NCI-H1694 treated with DMSO at 0.1 percent for 48 hours (cell line): Measurements from ENCODE around the gene ANKRD16.
A peak's percentile ranks its signal among the peaks of the same experiment; 100 is the strongest.
"Not testable (repeated sequence)": the region's sequence is repeated elsewhere in the genome, so short reads cannot be mapped to it uniquely, and the experiment has no call there.

Source experiments
- DNase-seq: peaks from one replicate; lab custom pipeline; 2025; lab: John Stamatoyannopoulos, UW

ANKRD16 gene

DNA sequence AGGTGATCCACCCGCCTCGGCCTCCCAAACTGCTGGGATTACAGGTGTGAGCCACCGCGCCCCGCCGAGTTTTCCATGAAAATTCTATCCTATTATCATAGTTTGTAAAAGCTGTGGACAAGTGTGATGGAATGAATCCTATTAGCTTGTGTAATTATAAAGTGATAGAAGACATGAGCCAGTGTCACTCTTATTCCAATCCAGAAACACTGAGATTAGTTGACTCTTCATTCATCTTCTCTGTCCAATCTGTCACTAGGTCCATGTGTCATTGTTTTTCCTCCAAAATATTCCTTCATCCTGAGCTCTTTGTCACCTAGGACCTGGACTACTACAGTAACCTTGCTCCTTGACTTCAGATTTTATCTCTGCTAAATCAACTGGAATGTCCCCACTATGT lies 13.9 kb upstream of the ANKRD16 start:
- DNase-seq = no peak

DNA sequence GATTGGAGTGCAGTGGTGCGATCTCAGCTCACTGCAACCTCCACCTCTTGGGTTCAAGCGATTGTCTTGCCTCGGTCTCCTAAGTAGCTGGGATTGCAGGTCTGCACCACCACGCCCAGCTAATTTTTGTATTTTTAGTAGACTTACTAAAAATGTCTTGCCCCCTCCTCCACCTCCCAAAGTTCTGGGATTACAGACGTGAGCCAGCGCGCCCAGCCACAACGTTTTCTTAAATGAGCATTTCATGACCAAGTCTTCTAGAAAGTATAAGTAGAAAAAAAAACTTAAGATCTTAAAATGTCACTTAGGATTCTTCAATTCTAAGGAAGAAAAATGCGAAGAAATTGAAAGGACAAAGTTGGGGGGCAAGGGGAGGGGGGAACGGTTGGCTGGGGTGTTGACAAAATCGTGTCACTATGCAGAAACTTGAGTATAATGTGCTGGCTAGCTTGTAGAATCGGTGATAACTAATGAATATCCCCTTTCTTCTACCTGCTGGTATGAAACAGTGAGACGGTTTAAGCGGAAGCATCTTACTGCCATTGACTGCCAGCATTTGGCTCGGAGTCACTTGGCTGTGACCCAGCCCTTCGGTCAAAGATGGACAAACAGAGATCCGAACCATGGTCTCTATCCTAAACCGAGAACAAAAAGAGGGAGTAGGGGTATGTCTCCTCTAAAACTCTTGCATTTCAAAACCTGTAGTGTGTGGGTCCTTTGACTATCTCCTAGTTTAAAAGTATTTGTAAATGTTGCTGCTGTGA lies 13.0 kb upstream of the ANKRD16 start:
- no peak for DNase-seq

DNA sequence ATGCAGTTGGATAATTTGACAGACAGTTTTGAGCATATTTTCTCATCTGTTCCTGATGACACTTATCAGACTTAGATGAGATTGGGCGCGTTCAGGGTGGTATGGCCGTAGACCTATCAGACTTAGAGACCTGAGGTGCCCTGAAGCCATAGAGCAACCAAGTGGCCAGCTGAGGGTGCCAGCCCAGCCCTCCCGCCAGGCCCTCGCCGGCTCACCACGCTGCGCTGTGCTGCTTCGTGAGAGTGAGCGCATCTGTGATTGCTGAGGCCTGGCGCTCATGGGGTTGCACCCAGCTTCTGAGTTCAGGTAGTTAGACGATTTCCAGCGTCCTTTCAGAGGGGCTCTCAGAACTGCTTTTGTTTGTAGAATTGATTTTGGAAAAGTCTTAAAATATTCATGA lies 10.6 kb upstream of the ANKRD16 start:
- no peak for DNase-seq

DNA sequence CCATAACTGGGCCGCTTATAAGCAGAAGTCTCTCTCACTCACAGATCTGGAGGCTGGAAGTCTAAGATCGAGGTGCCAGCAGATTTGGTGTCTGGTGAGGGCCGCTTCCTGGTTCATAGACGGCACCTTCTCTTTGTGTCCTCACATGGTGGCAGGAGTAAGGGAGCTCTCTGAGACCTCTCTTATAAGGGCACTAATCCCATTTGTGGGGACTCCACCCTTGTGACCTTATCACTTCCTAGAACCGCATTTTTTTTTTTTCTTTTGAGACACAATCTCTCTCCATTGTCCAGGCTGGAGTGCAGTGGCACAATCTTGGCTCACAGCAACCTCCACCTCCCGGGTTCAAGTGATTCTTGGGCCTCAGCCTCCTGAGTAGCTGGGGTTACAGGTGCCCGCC lies 8.5 kb upstream of the ANKRD16 start:
- DNase-seq = no peak

DNA sequence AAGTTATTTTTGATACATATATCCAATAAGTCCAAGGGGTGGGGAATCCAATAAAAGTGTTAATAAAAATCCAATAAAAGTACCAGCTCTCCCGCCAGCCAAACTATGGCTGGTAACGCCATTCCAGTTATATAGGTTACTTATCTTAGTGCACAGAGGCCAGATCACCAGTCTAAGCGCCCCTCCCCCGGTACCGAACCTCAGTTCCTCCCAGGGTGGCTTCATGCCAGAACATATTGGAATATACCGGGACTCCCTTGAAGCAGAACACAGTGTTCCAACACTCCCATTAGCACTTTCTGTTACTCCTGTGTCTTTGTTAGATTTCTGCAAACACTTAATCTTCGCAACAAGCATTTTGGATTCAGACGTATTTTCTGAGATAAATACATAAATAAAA lies 7.8 kb upstream of the ANKRD16 start:
- DNase-seq = no peak

DNA sequence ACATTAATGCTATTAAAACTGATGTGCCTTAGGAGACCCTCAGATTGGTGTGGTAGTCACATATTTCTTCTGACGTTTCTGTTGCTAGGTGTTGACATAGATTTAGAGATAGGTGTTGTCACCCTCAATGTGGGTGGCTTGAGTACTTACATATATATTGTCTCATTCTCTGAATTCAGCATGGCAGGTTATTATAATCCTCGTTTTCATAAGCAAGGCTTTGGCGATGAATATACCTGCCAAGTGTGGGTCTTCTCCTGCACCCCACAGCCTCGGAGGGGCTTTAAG lies 7.3 kb upstream of the ANKRD16 start:
- DNase-seq = no peak

DNA sequence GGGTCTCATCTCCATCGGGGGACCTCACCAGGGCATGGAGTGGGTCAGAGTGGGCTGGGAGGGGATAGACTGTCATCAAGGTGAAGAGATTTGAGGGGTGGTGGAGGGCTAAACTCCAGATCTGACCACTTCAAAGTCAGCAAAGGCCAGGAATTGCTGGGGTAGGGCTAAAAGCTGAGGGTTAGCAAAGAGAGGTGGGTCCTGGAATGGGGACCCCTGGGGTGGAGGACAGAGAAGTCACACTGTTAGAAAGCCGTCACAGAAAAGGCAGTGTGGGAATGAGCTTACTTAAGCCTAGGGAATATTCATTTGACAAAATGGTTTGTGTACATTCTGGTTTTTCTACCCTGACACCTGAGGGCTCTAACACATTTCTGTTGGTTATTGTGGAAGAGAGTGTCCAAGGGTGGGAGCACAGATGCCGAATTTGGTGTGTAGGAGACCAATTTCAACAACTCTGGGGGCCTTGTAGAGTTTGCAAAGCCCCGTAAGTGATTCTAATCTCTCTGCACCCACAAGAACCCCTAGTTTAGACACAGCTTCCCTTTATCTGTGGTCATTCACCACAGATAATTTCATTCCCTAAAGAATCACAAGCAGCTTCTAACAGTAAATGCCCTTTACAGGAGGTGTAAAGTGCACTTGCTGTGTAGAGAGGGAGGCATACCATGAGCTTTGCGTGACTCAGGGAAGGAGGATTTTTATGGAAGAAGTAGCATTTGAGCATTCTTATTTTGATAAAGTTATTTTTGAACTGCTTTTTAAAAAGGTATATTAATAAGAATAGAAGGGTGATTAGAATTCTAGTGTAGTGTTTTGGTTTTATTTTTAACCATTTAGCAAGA lies 6.7 kb upstream of the ANKRD16 start:
- no peak for DNase-seq

DNA sequence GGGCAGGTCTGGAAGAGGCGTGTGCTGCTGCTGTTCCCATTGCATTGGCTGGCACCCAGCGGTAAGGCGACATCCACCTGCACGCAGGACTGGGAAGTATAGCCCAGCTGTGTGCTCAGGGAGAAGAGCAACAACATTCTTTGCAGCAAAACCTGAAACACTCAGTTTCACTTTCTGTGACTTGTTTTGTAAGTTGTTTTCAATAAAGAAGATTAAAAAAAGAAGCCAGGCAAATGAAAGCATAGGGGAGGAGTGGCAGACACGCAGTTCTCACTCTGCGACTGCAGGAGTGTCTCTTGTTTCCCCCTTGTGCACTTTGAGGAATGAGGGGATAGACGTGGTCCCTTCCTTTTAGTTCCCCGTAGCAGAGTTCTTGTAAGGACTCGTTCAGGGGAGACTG lies 6.1 kb upstream of the ANKRD16 start:
- no peak for DNase-seq

DNA sequence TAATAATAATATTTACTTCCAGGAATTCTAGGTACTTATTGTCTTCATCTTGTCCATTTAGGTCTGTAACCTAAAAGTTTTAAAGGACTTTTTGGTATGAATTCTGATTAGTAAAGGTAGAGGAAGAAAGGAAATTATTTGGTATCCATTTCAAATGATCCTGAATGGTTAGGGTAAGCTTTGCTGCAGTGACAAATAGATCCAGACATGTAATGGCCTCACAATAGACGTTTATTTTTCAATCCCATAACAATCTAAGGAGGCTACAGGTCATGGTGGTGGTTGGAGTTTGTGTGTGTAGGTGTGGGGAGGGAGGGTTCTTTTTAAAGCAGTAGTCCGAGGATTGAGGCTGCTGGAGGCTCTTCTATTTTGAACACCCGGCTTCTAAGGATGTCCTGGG lies 5.7 kb upstream of the ANKRD16 start:
- DNase-seq = no peak

DNA sequence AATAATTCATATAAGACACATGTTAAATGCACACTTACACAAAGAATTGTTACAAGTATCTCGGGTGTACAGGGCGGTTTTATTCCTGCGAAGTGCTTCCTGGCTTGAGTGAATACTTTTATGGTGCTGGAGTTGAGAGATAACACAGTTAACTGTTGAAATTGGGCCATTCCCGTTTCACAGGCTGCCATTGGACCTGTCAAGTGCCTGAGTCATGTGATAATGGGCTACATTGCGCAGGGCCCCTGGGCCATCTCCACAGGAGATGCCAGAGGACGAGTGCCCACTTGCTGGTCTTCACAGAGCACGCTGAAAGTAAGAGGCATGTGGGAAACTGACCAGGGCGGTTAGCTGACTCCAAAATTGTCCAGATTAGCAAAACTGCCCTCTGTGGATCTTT lies 5.2 kb upstream of the ANKRD16 start:
- DNase-seq = no peak

DNA sequence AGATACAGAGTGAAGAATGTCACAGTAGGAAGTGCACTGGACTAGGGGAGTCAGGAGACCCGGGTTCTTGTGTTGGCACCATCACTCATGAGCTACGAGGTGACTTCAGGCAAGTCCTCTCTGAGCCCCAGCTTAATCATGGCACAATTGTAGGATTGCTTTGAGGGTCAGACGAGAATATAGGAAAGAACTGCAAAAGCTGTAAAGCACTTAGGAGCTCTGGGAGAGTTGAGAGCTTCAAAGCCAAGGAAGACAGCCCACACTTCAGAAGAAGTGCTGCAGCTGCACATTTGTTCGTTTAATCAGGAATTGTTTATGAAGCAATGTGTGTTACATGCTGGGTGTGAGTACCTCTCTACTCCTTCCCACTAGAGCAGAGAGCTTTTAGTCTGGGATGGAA lies 4.7 kb upstream of the ANKRD16 start:
- DNase-seq = no peak

DNA sequence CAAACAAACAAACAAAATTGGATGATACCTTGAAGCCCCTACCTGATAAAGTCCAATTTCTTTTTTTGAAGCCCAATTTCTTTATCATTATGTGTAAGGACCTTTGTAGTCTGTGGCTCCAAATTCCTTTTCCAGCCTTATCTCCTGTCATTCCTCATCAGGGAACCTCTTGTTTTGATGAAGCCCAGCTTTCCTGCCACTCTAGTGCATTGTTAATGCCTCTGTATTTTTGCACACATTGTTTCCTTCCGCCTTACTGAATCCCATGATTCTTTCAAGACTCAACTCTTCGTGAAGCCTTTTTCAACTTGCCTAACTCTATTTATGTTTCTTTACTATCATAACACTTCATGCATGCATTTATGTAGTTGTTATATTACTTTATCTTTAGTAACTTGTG lies 3.6 kb upstream of the ANKRD16 start:
- DNase-seq = no peak

DNA sequence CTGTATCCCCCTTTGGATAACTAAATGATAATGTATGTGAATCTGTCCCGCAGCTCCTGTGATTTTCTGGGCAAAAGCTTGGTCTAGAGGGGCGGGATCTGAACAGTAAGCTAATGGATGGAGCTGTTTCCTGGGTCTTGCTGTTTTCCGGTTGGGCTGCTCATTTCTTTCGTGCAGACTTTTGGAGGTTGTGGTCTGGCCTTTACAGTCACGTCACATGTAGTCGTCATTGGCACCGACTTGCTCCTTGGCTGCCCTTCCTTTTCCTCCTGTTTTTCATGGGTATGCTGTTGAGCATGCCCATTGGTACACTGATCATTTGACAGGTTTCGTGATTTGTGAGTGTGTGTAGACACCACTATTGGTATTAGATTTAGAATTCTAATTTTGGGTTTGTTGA lies 2.3 kb upstream of the ANKRD16 start:
- DNase-seq = no peak

DNA sequence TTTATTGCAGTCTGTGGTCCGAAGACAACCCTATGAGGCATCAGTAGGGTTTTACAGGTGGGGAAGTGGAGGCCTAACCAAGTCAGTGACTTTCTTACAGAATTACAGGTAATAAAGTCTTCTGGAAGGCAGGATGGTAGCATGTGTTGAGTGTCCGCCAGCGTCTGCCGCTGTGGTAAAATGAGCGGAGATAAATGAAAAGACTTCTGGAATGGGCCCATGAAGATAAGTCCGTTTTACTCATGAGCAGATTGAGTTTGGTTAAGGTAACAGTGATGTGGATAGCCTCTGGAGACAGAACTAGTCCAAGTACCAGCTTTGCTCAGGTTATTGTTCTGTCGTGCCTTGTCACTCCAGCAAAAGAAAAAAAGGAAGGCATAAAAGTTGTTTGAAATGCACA lies 1.3 kb upstream of the ANKRD16 start:
- no peak for DNase-seq

DNA sequence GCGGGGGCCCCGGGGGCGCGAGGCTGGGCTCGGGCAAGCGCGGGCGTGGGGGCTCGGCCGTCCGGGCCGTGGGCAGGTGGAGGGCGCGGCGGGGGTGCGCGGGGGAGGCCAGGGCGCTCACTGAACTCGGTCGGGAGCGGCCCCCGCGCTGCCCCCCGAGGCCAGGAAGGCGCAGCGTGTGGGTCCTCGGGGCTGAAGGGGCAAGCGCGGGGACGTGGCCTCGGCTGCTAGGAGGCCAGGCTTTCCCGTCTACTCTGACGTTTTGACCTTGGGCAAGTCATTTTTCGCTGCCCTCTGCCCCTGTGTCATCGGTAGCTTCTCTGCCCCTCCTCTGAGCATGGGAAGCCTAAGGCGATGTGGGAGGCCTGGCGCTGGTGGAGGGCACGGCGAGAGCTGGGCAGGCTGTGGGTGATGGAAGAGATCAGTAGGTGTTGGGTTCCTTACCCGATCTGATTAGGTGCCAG lies 791 bp upstream of the ANKRD16 start:
- no peak for DNase-seq

DNA sequence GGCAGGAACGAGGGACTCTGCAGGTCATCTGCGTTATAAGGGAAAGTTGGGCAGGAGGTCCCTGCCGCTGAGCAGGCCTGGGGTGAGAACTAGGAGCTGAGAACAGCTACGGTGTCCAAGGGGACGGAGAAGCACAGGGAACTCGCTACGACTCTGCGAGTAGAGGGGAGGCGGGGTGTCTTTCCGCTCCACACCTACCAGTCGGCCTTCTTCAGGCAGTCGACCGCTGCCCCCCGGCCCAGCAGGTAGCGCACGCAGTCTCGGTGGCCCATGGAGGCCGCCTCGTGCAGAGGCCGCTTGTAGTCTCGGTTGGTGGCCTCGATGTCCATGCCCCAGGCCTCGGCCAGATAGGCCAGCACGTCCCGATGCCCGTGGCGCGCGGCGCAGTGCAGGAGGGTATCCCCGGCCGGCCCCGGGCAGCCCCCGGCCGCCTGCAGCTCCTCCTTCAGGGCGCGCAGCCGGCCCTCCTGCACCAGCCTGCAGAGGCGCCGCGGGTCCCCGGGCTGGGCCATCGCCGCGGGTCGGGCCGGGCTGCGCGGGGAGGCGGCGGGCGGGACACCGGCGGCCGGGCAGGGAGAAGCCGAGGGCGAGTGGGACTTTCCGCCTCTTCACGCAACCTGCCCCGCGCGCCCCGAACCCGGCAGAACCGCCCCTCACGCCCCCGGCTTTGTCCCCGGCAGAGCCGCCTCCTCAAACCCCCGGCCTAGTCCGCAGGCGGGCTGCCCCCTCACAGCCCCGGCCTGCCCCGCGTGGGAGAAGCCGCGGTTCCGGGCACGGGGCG lies 660 bp downstream of the ANKRD16 start:
- no peak for DNase-seq

DNA sequence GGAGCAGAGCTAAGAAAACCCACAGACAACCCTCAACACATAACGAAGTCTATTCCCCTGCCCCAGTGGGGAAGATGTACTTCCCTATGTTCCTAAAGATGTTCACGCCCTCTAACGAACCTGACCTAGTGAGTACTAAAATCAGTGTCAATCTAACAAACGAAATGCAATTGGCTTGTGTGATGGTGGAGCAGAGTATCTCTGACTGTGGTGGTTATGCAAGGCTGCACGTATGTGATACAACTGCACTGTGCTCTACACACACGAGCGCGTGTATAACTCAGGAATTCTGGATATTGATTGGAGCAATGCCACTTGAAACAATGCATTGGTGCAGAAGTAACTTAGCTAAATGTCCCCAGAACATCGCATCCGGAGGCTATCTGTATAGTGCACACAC lies 1.3 kb downstream of the ANKRD16 start:
- no peak for DNase-seq

DNA sequence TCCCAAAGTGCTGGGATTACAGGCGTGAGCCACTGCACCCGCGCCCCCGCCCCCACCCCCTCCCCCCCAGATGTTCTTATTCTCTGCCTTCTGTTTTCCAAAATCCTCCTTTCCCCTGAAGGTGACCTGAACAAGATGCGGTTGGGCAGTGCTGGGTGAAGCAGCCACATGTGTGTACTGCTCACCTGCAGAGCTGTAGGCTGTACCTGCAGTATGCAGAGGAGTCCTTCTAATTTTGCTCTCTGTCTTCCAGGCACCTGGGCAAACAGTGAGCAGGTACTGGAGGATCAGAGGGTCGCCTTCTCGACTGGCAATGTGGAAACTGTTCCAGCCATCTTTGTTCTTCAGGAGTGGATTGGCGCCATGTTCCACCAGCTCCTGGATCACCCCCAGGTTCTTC lies 2.1 kb downstream of the ANKRD16 start:
- DNase-seq = no peak

DNA sequence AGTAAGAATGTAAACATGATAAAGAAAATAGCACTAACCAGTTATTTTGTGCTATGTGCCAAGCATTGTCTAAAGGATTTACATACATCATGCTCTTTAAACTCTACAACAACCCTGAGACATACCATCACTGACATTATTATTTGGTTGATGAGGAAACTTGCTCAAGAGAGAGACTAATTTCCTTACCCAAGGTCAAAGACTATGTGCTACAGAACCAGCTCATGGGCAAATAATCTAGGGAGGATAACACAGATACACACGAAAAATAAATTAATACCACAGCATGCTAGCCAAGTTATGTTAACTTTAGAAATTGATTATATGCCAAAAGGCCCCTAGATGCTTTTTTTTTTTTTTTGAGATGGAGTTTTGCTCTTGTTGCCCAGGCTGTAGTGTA lies 2.7 kb downstream of the ANKRD16 start:
- DNase-seq = no peak

DNA sequence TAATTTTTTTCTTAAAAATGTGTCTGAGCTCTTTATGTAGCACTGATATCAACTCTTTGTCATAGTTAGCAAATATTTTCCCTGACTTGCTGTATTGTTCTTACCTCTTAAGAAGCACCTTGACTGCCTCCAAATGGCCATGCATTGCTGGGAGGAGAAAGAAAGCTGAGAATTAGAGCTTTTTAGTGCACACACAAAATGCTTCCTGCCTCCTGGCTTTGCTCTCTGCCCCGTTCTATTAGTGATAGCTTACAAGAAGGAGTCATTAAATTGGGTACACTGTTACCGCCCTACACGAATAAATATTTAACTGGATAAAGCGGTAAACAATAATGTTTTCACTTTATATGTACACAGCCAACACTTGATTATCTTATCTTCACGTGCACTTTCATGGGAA lies 4.1 kb downstream of the ANKRD16 start:
- DNase-seq = no peak

DNA sequence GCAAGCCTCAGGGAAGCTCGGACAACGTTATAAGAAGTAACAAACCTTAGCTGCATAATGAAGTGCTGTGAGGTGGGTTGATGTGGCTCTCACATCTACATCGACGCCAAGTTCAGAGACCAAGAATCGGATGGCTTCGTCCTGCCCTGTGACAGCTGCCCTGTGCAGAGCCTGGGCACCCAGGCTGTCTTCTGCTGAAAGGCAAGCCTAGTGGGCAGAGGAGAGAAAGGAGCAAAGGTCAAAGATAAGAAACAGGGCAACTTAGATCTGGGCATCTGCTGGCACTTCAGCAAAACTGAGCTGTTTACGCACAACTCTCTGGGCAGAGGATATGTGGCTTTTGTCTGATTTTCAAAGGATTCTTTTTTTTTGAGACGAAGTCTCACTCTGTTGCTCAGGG lies 6.7 kb downstream of the ANKRD16 start:
- no peak for DNase-seq

DNA sequence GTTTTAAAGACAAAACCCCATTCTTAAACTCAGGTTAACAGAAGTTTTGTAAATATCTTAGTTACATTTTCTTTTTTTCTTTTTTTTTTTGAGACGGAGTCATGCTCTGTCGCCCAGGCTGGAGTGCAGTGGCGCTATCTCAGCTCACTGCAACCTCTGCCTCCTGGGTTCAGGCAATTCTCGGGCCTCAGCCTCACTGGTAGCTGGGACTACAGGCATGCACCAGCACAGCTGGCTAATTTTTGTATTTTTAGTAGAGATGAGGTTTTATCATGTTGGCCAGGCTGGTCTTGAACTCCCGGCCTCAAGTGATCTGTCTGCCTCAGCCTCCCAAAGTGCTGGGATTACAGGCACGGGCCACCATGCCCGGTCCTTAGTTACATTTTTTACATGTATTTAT lies 12.7 kb downstream of the ANKRD16 start:
- DNase-seq = not testable (repeated sequence)

DNA sequence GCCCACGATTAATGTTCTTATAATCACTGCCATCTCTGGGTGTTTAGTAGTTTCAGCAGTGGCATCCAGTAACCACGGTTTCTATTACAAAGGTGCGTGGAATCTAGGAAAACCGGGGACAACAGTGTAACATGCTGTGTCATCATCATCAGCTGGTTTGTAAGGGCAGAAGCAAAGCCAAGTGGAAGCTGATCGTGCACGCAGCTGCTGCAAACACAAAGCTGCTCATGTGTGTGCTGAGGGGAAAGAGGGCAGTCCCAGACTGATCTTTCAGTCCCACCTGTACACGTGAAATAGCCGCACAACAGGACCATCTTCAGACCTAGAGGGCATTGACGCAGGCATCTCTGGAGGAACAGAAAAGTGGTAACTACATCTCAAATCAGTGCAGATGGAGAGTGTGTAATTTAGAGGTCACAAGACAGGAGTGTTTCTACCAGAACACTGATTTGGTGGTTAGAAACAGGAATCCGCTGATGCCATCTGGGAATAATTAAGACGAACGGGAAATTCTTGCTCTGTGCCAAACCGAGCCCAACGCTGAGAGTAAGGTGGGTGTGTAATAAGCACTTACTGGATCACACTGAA lies 13.4 kb downstream of the ANKRD16 start:
- peak; percentile 55 for DNase-seq
